ENCODE results near the gene ADAP1. TPM values are rescaled to one million over a fixed set of nuclear protein-coding genes. Genes with fewer than 3 reads are reported as not detected.

Gene ADAP1
- total RNA-seq, 3 donors from 2014 or later: 7.5 to 15.5 (median 14.0) TPM

DNA sequence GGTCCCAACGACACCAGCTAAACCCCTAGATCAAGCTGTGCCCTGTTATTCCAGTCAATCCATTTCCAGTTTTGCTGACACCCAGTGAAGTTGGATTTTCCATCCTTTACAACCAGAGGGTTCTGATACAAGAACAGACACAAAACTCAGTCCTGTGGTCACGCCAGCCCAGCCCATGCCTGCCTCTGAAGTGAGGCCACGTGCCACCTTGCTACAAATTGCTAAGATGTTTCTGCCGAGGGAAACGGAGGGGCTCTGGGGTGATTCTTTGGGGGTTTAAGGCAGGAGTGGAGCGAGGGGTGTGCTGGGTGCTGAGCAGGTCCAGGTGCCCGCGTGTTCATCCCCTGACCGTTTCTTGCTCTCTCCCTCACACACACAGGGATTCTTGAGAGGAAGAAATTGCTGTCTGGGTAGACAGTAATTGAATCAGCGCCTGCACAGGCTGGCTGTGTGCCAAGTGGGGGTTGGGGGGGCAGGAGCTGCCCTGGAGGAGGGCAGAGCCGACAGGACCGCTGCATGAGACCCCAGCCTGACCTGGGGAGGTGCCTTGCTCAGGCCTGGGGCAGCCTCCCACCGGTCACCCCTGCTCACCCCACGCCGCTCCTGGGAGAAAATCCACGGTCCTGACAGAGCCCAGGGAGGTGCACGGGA lies 38.1 kb downstream of the ADAP1 start:
- Histone ChIP-seq H3K9me3 (no peaks in the 10 kb centered on the region), H3K4me3 (peak overlapping the region in 1 of 3 donors; percentile 41), H3K4me1 (no peaks in the 10 kb centered on the region), H3K27me3 (no peaks in the 10 kb centered on the region), H3K36me3 (no peaks in the 10 kb centered on the region), H3K27ac (no peak overlapping the region)
- intact Hi-C loops (cut with DNase I; ENCODE audit: low total_unique reads): no loop called here
- TF ChIP-seq POLR2A (IDR thresholded peaks at IDR 0.05) (no peak), POLR2AphosphoS5 (IDR thresholded peaks at IDR 0.05) (no peak)
- TF ChIP-seq, protein P1, sequence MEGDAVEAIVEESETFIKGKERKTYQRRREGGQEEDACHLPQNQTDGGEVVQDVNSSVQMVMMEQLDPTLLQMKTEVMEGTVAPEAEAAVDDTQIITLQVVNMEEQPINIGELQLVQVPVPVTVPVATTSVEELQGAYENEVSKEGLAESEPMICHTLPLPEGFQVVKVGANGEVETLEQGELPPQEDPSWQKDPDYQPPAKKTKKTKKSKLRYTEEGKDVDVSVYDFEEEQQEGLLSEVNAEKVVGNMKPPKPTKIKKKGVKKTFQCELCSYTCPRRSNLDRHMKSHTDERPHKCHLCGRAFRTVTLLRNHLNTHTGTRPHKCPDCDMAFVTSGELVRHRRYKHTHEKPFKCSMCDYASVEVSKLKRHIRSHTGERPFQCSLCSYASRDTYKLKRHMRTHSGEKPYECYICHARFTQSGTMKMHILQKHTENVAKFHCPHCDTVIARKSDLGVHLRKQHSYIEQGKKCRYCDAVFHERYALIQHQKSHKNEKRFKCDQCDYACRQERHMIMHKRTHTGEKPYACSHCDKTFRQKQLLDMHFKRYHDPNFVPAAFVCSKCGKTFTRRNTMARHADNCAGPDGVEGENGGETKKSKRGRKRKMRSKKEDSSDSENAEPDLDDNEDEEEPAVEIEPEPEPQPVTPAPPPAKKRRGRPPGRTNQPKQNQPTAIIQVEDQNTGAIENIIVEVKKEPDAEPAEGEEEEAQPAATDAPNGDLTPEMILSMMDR (IDR thresholded peaks at IDR 0.05): no peak
- no peak for DNase-seq (ENCODE audit: low spot score in 2 of 2)

DNA sequence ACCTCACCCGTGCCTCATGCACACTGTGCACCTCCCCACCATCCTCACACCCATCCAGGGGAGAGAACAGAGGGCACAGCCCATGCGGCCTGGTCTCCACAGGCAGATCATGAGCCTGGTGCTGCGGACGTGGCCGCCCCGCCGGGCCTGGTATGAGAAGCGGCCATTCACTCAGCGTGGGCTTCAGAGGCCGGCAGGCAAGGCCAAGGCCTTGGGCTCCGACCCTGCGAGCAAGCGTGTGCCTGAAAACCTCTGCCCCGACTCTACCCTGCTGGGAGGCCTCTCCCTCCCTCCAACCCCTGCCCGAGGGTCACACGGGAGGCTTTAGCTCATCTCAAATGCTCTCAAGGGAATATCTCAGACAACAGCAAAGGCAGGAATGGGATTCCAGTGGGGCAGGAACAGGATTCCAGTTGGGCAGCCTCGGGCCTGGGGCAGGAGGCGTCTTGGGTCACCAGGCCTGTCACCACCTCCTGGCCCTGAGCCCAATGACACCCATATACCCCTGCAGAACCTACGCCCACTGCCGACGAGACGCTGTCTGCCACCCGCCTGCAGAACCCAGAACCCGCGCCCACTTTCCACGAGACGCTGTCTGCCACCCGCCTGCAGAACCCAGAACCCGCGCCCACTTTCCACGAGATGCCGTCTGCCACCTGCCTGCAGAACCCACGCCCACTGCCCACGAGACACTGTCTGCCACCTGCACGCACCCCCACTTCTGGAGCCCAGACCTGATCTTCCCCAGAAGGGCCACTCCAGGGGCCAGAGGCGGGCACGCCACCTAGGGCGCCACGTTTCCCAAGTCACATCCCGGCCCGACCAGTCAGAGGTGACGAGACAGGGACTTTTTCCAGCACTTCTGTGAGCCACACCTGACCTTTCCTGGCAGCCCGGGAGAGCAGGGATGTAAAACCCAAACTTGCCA lies 38.9 kb downstream of the ADAP1 start:
- intact Hi-C loops (cut with DNase I; ENCODE audit: low total_unique reads): no loop called here
- Histone ChIP-seq H3K36me3 (no peaks in the 10 kb centered on the region), H3K27ac (no peak overlapping the region), H3K27me3 (no peaks in the 10 kb centered on the region), H3K4me1 (no peaks in the 10 kb centered on the region), H3K9me3 (no peaks in the 10 kb centered on the region), H3K4me3 (no peak overlapping the region)
- TF ChIP-seq POLR2A (IDR thresholded peaks at IDR 0.05) (no peak), POLR2AphosphoS5 (IDR thresholded peaks at IDR 0.05) (no peak)
- TF ChIP-seq, protein P1 (IDR thresholded peaks at IDR 0.05): no peak
- no peak for DNase-seq (ENCODE audit: low spot score in 2 of 2)

DNA sequence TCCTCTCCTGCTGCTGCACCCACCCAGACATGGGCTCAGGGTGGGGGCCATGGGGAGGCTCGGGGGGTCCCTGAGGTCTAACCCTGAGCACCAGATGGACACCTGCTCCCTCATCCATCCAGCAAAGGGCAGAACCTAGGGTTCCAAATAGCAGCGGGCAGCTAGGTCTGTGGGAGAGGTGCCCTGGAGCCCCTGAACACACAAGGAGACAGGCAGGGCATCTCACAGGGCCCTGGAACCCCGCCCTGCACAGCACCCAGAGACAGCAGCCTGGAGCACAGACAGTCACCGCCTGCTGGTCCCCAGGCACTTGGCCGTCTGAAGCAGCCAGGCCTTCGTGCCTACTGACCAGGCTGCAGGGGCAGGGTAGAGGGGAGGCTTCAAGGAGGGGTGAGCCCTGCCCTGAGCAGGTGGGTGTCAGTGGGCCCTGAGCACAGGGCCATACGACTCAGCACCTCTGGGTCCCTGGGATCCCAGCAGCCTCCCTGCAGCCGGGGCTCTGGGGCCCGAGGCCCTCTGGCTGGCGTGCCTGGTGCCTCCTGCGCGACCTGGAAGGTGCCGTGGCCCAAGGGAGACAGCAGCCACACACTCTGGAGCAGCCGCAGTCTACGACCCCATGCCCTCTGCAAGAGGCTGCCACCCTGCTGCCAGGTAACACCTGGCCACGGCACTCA lies 39.8 kb downstream of the ADAP1 start:
- Histone ChIP-seq H3K4me1 (no peaks in the 10 kb centered on the region), H3K36me3 (no peaks in the 10 kb centered on the region), H3K27ac (peak overlapping the region in 1 of 2 donors; percentile 45), H3K27me3 (no peaks in the 10 kb centered on the region), H3K9me3 (no peaks in the 10 kb centered on the region), H3K4me3 (no peak overlapping the region)
- DNase-seq (ENCODE audit: low spot score in 2 of 2): no peak
- intact Hi-C loops (cut with DNase I; ENCODE audit: low total_unique reads): no loop called here
- no peak for TF ChIP-seq POLR2A (IDR thresholded peaks at IDR 0.05)
- no peak for TF ChIP-seq POLR2AphosphoS5 (IDR thresholded peaks at IDR 0.05)
- TF ChIP-seq, protein P1 (IDR thresholded peaks at IDR 0.05): no peak

DNA sequence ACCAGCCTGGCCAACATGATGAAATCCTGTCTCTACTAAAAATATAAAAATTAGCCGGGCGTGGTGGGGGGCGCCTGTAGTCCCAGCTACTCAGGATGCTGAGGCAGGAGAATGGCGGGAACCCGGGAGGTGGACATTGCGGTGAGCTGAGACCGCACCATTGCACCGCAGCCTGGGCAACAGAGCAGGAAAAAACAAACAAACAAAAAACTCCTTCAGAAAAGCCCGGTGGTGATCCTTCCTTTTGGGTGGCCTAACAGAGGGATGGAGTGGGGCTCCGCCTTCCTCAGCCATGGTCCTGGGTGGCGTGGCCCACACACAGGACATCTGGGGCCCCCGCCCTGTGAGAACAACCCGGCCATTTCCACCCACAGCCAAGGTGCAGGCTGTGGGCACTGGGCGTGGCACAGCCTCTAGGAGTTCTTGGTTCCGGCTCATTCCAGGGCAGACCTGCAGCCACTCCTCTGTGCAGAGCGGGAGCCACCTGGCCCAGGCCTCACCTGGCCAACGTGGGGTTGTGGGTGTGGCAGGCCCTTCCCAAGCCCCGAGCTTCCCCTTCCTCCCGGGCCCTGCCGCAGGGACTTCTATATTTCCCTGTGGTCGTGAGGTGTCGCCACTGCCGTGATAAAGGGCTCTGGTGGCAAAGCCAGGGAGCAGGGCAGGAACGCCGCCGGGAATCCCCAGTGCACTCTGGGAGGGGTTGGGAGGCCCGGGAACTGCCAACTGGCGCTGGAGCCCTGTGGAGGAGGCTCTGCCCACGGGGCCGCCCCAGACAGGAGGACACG lies 40.6 kb downstream of the ADAP1 start:
- intact Hi-C loops (cut with DNase I; ENCODE audit: low total_unique reads): no loop called here
- Histone ChIP-seq H3K9me3 (no peaks in the 10 kb centered on the region), H3K27me3 (no peaks in the 10 kb centered on the region), H3K4me1 (no peaks in the 10 kb centered on the region), H3K27ac (peak overlapping the region in 1 of 2 donors; percentile 45), H3K4me3 (peak overlapping the region in 1 of 3 donors; percentile 15), H3K36me3 (no peaks in the 10 kb centered on the region)
- TF ChIP-seq POLR2AphosphoS5 (IDR thresholded peaks at IDR 0.05) (no peak), POLR2A (IDR thresholded peaks at IDR 0.05) (no peak)
- TF ChIP-seq, protein P1 (IDR thresholded peaks at IDR 0.05): no peak
- peak in 1 of 2 donors; percentile 35 for DNase-seq (ENCODE audit: low spot score in 2 of 2)
